Kidney capillary endothelial cell (primary cell): ENCODE results near the gene TPRG1.
"Not testable (repeated sequence)": the region's sequence is repeated elsewhere in the genome, so short reads cannot be mapped to it uniquely, and the experiment has no call there.

Experiments used
- DNase-seq: peaks from one replicate; pipeline ENCODE4 v3.0.0-alpha.2; 2018; ENCODE audit warnings: low spot score

TPRG1 gene

GRCh38 chr3:189316296-189317019 lies 144.7 kb downstream of the TPRG1 start:
- DNase-seq: no peak

- DNase-seq: no peak
Measured at GRCh38 chr3:189317911-189318310, 146.1 kb downstream of the TPRG1 start.

- DNase-seq: no peak
Measured at GRCh38 chr3:189320511-189320910, 148.7 kb downstream of the TPRG1 start.

- no peak for DNase-seq
Measured at GRCh38 chr3:189322339-189322738, 150.6 kb downstream of the TPRG1 start.

- peak; percentile 33 for DNase-seq
Measured at GRCh38 chr3:189324538-189325138, 152.9 kb downstream of the TPRG1 start.

- DNase-seq: no peak
Measured at GRCh38 chr3:189325454-189325853, 153.7 kb downstream of the TPRG1 start.

GRCh38 chr3:189329630-189330029 lies 157.9 kb downstream of the TPRG1 start:
- DNase-seq: not testable (repeated sequence)

- no peak for DNase-seq
Measured at GRCh38 chr3:189330066-189330465, 158.3 kb downstream of the TPRG1 start.

GRCh38 chr3:189331002-189331418 lies 159.2 kb downstream of the TPRG1 start:
- DNase-seq: no peak

GRCh38 chr3:189334064-189334920 lies 162.5 kb downstream of the TPRG1 start:
- no peak for DNase-seq

GRCh38 chr3:189337673-189338091 lies 165.9 kb downstream of the TPRG1 start:
- DNase-seq: no peak

GRCh38 chr3:189338366-189338765 lies 166.6 kb downstream of the TPRG1 start:
- no peak for DNase-seq

- DNase-seq: no peak
Measured at GRCh38 chr3:189339996-189340395, 168.2 kb downstream of the TPRG1 start.

GRCh38 chr3:189340680-189341460 lies 169.1 kb downstream of the TPRG1 start:
- no peak for DNase-seq

- no peak for DNase-seq
Measured at GRCh38 chr3:189342811-189343210, 171.0 kb downstream of the TPRG1 start.

GRCh38 chr3:189344996-189345395 lies 173.2 kb downstream of the TPRG1 start:
- no peak for DNase-seq

- no peak for DNase-seq
Measured at GRCh38 chr3:189349772-189350171, 178.0 kb downstream of the TPRG1 start.

GRCh38 chr3:189353318-189353965 lies 181.7 kb downstream of the TPRG1 start:
- no peak for DNase-seq

GRCh38 chr3:189353988-189354889 lies 182.5 kb downstream of the TPRG1 start:
- DNase-seq: no peak

GRCh38 chr3:189355115-189355480 lies 183.3 kb downstream of the TPRG1 start:
- no peak for DNase-seq
